Uterus (tissue), 4 donors: ENCODE data around the gene NOL4L. TPM values are rescaled to one million over a fixed set of nuclear protein-coding genes. Genes with fewer than 3 reads are reported as not detected.

Source experiments
- DNase-seq, 2 donors: peaks; one replicate each; pipeline ENCODE4 v3.0.0-alpha.2; 2019 to 2020
- H3K27ac ChIP-seq, 2 donors: fragments of 200-600 bp; sonication (generic); 1 replicate in 1 of 2; 2 replicates in 1 of 2; pipeline ENCODE4 v1.5.1; 2016 to 2018
- H3K27me3 ChIP-seq, 2 donors: fragments of 200-600 bp; sonication (generic); one replicate each; pipeline ENCODE4 v1.5.1; 2018 to 2019; ENCODE audit warnings: control low read depth in 1 of 2
- H3K36me3 ChIP-seq, 2 donors: fragments of 200-600 bp; sonication (generic); one replicate each; pipeline ENCODE4 v1.5.1; 2019; ENCODE audit warnings: control low read depth in 1 of 2
- H3K4me1 ChIP-seq, 2 donors: fragments of 200-600 bp; sonication (generic); one replicate each; pipeline ENCODE4 v1.5.1; 2018 to 2019; ENCODE audit warnings: control low read depth in 1 of 2
- H3K4me3 ChIP-seq, 2 donors: fragments of 200-600 bp; sonication (generic); 1 replicate in 1 of 2; 2 replicates in 1 of 2; pipeline ENCODE4 v1.5.1; 2018 to 2019; ENCODE audit warnings: mild to moderate bottlenecking in 1 of 2
- H3K9me3 ChIP-seq, 2 donors: fragments of 200-600 bp; sonication (generic); one replicate each; pipeline ENCODE4 v1.5.1; 2019; ENCODE audit warnings: control low read depth in 1 of 2
- POLR2A ChIP-seq, 2 donors: fragments of 450-650 bp; IDR thresholded peaks; one replicate each; pipeline ENCODE4 v1.6.1; 2016; ENCODE audit warnings: antibody characterized with exemption in 2 of 2, mild to moderate bottlenecking in 1 of 2, moderate library complexity in 1 of 2
- intact Hi-C: fragments of 100-400 bp; cut with DNase I; formaldehyde crosslinking; loops from one replicate; pipeline ENCODE4 v1.15.1; 2023; ENCODE audit warnings: low total_unique reads
- total RNA-seq, 4 donors: library from RNA; depleted of rRNA in 3 of 4; stranded (reverse); fragments of >200 nt in 3 of 4; gene quantifications; one replicate each; pipeline versions ENCODE4 v1.1.0 to v1.2.4, GENCODE V29; 2014 to 2023
- TF ChIP-seq, protein P1 (sequence below), 4 experiments: fragments of 200-600 bp in 2 of 4; fragments of 450-650 bp in 2 of 4; sonication (generic) in 2 of 4; IDR thresholded peaks; one replicate each; pipeline ENCODE4 v1.5.1; 2016 to 2019; ENCODE audit warnings: antibody characterized with exemption in 4 of 4, mild to moderate bottlenecking in 2 of 4, moderate library complexity in 1 of 4
- donor health status: DM: yes; HTN: yes; CAD: no.

NOL4L gene
- total RNA-seq, 4 donors from 2014 or later: 6.2 to 31.1 (median 9.6) TPM

DNA sequence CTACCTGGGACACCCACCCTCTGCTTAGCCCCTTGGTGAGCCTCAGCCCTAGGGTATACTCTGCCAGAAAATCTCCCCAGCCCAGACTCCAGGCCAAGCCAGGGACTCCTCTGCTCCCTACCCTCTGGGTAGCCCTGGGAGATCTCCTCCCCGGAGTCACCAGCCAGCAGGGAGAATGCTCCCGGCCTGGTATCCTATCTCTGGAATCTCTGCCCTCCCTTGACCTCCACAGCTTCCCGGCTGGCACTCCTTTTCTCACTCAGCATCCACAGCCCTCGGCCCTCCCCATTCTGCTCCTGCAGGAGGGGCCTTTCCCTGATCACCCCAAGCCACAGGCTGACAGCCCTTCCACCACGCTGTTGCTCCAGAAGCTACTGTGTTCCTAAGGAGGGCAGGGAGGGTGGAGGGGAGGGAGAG, 22.6 kb downstream of the NOL4L start:
- DNase-seq: no peak
- H3K9me3 ChIP-seq: no peaks in the 10 kb centered on the region
- H3K4me1 ChIP-seq: no peaks in the 10 kb centered on the region
- intact Hi-C loops: no loop called here
- no peak for TF ChIP-seq POLR2A (IDR thresholded peaks at IDR 0.05)
- TF ChIP-seq, protein P1, sequence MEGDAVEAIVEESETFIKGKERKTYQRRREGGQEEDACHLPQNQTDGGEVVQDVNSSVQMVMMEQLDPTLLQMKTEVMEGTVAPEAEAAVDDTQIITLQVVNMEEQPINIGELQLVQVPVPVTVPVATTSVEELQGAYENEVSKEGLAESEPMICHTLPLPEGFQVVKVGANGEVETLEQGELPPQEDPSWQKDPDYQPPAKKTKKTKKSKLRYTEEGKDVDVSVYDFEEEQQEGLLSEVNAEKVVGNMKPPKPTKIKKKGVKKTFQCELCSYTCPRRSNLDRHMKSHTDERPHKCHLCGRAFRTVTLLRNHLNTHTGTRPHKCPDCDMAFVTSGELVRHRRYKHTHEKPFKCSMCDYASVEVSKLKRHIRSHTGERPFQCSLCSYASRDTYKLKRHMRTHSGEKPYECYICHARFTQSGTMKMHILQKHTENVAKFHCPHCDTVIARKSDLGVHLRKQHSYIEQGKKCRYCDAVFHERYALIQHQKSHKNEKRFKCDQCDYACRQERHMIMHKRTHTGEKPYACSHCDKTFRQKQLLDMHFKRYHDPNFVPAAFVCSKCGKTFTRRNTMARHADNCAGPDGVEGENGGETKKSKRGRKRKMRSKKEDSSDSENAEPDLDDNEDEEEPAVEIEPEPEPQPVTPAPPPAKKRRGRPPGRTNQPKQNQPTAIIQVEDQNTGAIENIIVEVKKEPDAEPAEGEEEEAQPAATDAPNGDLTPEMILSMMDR (IDR thresholded peaks at IDR 0.05): no peak
- H3K36me3 ChIP-seq: no peaks in the 10 kb centered on the region
- no peaks in the 10 kb centered on the region for H3K27me3 ChIP-seq
- no peak overlapping the region for H3K27ac ChIP-seq
- H3K4me3 ChIP-seq: no peak overlapping the region

DNA sequence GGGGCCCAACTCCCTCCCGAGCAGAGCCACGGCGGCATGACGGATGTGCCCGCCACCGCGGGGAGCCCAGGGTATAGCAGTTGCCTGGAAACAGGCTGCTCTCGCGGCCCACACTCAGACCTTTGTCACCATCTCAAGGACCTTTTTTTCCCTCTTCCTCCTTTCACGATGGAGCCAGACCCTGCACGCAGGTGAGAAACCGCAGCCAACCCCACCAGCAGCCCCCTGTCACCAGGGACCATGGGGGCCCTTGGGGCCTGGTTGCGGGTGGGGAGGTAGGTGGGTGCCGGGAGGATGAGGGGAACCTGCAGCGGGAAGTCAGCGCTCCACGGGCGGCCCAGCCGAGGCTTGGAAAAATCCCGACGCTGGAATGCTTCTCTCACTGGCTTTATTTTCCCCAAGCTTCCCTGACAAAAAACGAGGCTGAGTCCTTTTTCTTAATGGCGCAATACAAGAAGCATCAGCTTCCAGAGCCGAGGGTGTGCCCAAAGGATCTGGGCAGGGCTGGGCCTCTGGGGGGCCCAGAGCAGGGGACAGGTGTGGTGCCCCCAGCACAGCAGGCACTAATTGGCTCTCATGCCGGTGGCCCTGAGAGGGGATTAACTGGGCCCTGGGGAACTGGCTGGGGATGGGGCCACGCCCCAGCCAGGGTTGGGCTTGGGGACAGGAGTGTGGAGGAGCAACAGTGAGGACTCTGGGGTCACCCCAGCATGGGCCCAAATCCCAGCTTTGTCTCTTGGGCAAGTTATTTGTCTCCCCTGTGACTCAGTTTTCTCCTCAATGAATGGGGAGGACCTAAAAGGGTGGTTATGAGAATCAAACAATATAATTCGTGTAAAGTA, 23.9 kb downstream of the NOL4L start:
- no peaks in the 10 kb centered on the region for H3K36me3 ChIP-seq
- no peak for TF ChIP-seq POLR2A (IDR thresholded peaks at IDR 0.05)
- TF ChIP-seq, protein P1 (IDR thresholded peaks at IDR 0.05): no peak
- no peak overlapping the region for H3K4me3 ChIP-seq
- no peak overlapping the region for H3K27ac ChIP-seq
- no peaks in the 10 kb centered on the region for H3K9me3 ChIP-seq
- no peaks in the 10 kb centered on the region for H3K4me1 ChIP-seq
- intact Hi-C loops: no loop called here
- H3K27me3 ChIP-seq: no peaks in the 10 kb centered on the region
- DNase-seq: no peak

DNA sequence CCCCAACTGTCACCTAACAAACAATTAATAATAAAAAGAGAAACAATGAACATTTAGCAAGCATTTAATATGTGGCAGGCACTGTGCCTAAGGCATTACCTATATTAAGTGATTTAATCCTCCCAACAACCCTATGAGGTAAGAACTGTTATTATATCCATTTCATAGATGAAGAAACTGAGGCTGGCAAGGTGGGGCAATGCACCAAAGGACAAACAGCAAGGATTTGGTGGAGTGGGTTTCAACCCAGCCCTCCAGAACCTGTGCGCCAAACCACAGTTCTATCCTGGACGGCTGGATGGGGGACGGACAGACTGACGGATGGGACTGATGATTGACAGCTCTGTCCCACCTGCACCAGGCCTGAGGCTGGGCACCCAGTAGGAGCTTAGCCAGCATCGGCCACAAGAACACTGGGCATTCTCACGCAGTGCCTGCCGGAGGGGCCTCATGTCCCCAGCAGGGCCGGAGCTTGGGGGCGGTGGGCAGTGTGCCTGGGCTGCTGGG, 24.6 kb downstream of the NOL4L start:
- intact Hi-C loops: no loop called here
- Histone ChIP-seq H3K4me3 (no peak overlapping the region), H3K27me3 (no peaks in the 10 kb centered on the region), H3K4me1 (no peaks in the 10 kb centered on the region), H3K9me3 (no peaks in the 10 kb centered on the region), H3K27ac (no peak overlapping the region), H3K36me3 (no peaks in the 10 kb centered on the region)
- TF ChIP-seq, protein P1 (IDR thresholded peaks at IDR 0.05): no peak
- no peak for TF ChIP-seq POLR2A (IDR thresholded peaks at IDR 0.05)
- DNase-seq: no peak

DNA sequence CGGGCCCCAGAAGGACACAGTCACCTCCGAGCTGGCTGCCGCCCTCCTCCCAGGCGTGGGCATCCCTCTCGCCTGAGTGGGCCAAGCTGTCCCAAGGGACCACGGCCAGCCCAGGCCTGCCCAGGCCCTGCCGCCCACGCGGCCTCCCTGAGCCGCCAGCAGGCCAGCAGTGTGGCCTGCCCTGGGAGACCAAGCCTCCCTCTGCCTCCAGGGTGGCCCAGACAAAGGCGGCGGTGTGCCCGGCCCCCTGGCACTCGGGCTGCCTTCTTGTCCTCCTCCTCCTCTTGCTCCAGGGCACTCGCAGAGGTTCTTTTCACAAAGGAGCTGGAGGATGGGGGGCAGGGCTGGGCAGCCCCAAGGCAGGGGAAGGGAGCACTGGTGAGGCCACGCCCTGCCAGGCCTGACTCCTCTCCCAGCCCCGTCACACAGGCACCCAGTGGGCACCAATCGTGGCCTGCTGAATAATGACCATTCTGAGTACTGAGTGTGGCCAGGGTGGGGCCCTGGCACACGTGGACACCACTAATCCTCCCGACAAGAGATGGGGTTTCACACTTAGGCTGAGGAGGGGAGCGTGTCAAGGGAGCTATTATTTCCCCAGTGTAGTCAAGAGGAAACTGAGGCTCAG, 25.3 kb downstream of the NOL4L start:
- DNase-seq: no peak
- Histone ChIP-seq H3K4me3 (no peak overlapping the region), H3K4me1 (no peaks in the 10 kb centered on the region), H3K36me3 (no peaks in the 10 kb centered on the region), H3K27ac (no peak overlapping the region), H3K27me3 (no peaks in the 10 kb centered on the region), H3K9me3 (no peaks in the 10 kb centered on the region)
- intact Hi-C loops: no loop called here
- TF ChIP-seq POLR2A (IDR thresholded peaks at IDR 0.05): no peak
- TF ChIP-seq, protein P1 (IDR thresholded peaks at IDR 0.05): no peak

DNA sequence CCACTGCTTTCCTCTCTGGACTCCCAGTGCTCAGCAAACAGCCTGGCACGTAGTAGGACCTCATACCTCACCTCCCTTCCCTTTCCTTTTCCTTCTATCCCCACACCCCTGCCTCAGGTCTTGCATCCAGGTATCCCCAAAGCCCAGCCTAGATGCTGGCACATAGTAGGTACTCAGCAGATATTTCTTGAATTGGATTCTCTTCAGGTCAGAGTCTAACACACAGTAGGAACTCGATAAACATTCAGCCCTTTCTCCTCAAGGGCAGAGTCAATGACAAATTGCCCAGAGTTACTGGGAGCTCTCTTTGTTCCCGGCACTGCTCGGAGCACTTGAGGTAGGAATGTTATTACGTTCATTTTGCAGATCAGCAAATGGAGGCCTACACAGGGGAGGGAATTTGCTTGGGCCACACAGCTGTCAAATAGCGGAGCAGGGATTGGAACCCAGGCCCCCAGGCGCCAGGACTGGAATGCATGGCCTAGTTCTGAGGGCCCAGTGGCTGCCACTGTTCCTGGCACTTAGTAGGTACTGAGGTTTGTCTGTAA, 25.9 kb downstream of the NOL4L start:
- intact Hi-C loops: no loop called here
- no peak overlapping the region for H3K27ac ChIP-seq
- TF ChIP-seq, protein P1 (IDR thresholded peaks at IDR 0.05): no peak
- no peak for TF ChIP-seq POLR2A (IDR thresholded peaks at IDR 0.05)
- no peaks in the 10 kb centered on the region for H3K27me3 ChIP-seq
- H3K36me3 ChIP-seq: no peaks in the 10 kb centered on the region
- DNase-seq: no peak
- H3K4me3 ChIP-seq: no peak overlapping the region
- no peaks in the 10 kb centered on the region for H3K4me1 ChIP-seq
- no peaks in the 10 kb centered on the region for H3K9me3 ChIP-seq
